Activated naive CD4-positive, alpha-beta T cell treated with anti-CD3 and anti-CD28 coated beads, Interleukin-2, amount 50 U/mL, for 24 hours (primary cell): Measurements from ENCODE around the gene COL1A1.

Source experiments
- H3K27ac Mint-ChIP-seq: one replicate; pipeline ENCODE4 v1.8.0; 2021; ENCODE audit warnings: mild to moderate bottlenecking, mixed read lengths
- H3K27me3 Mint-ChIP-seq: one replicate; pipeline ENCODE4 v1.8.0; 2021; ENCODE audit warnings: mixed read lengths
- H3K36me3 Mint-ChIP-seq: one replicate; pipeline ENCODE4 v1.8.0; 2021; ENCODE audit warnings: mixed read lengths
- H3K4me1 Mint-ChIP-seq: one replicate; pipeline ENCODE4 v1.8.0; 2021; ENCODE audit warnings: mixed read lengths
- H3K4me3 Mint-ChIP-seq: one replicate; pipeline ENCODE4 v1.8.0; 2021; ENCODE audit warnings: mild to moderate bottlenecking, mixed read lengths
- H3K9me3 Mint-ChIP-seq: one replicate; pipeline ENCODE4 v1.8.0; 2021; ENCODE audit warnings: mixed read lengths

COL1A1 gene

GRCh38 chr17:50218771-50219315, 17.4 kb upstream of the COL1A1 start:
- no peak overlapping the region for H3K4me3 Mint-ChIP-seq
- H3K9me3 Mint-ChIP-seq = no peaks in the 10 kb centered on the region
- H3K27ac Mint-ChIP-seq = no peak overlapping the region
- H3K4me1 Mint-ChIP-seq = peaks cover 5% of the 10 kb centered on the region
- no peaks in the 10 kb centered on the region for H3K27me3 Mint-ChIP-seq
- no peaks in the 10 kb centered on the region for H3K36me3 Mint-ChIP-seq

GRCh38 chr17:50218071-50218759, 16.8 kb upstream of the COL1A1 start:
- Mint-ChIP-seq H3K36me3 (no peaks in the 10 kb centered on the region), H3K4me3 (no peak overlapping the region), H3K9me3 (no peaks in the 10 kb centered on the region), H3K27ac (no peak overlapping the region), H3K27me3 (no peaks in the 10 kb centered on the region), H3K4me1 (peaks cover 6% of the 10 kb centered on the region)

- H3K4me1 Mint-ChIP-seq = peaks cover 10% of the 10 kb centered on the region
- H3K27me3 Mint-ChIP-seq = no peaks in the 10 kb centered on the region
- no peaks in the 10 kb centered on the region for H3K9me3 Mint-ChIP-seq
- no peak overlapping the region for H3K4me3 Mint-ChIP-seq
- no peaks in the 10 kb centered on the region for H3K36me3 Mint-ChIP-seq
- H3K27ac Mint-ChIP-seq = no peak overlapping the region
These were observed 16.2 kb upstream of the COL1A1 start for GRCh38 chr17:50217591-50217990.

- no peak overlapping the region for H3K27ac Mint-ChIP-seq
- H3K36me3 Mint-ChIP-seq = no peaks in the 10 kb centered on the region
- H3K4me1 Mint-ChIP-seq = peaks cover 5% of the 10 kb centered on the region
- H3K27me3 Mint-ChIP-seq = peaks cover 3% of the 10 kb centered on the region
- H3K9me3 Mint-ChIP-seq = no peaks in the 10 kb centered on the region
- H3K4me3 Mint-ChIP-seq = no peak overlapping the region
These were observed 13.7 kb upstream of the COL1A1 start for GRCh38 chr17:50214976-50215760.

- peak overlapping the region; percentile 15 for H3K4me3 Mint-ChIP-seq
- H3K27ac Mint-ChIP-seq = no peak overlapping the region
- peaks cover 5% of the 10 kb centered on the region for H3K4me1 Mint-ChIP-seq
- H3K9me3 Mint-ChIP-seq = no peaks in the 10 kb centered on the region
- peaks cover 7% of the 10 kb centered on the region for H3K27me3 Mint-ChIP-seq
- no peaks in the 10 kb centered on the region for H3K36me3 Mint-ChIP-seq
These were observed 11.9 kb upstream of the COL1A1 start for GRCh38 chr17:50213026-50214022.

- Mint-ChIP-seq H3K36me3 (no peaks in the 10 kb centered on the region), H3K27ac (no peak overlapping the region), H3K27me3 (peaks cover 12% of the 10 kb centered on the region), H3K4me3 (no peak overlapping the region), H3K9me3 (no peaks in the 10 kb centered on the region), H3K4me1 (peaks cover 5% of the 10 kb centered on the region)
These were observed 10.9 kb upstream of the COL1A1 start for GRCh38 chr17:50212121-50212843.

GRCh38 chr17:50211249-50212120, 10.1 kb upstream of the COL1A1 start:
- Mint-ChIP-seq H3K27me3 (peaks cover 18% of the 10 kb centered on the region), H3K27ac (no peak overlapping the region), H3K4me1 (peaks cover 5% of the 10 kb centered on the region), H3K36me3 (no peaks in the 10 kb centered on the region), H3K9me3 (no peaks in the 10 kb centered on the region), H3K4me3 (no peak overlapping the region)

GRCh38 chr17:50210240-50211225, 9.1 kb upstream of the COL1A1 start:
- no peaks in the 10 kb centered on the region for H3K36me3 Mint-ChIP-seq

GRCh38 chr17:50209472-50210239, 8.2 kb upstream of the COL1A1 start:
- Mint-ChIP-seq H3K9me3 (no peaks in the 10 kb centered on the region), H3K4me1 (peaks cover 5% of the 10 kb centered on the region), H3K36me3 (no peaks in the 10 kb centered on the region), H3K27ac (no peak overlapping the region), H3K27me3 (peaks cover 29% of the 10 kb centered on the region), H3K4me3 (no peak overlapping the region)

More at GRCh38 chr17:50210240-50211225, 9.1 kb upstream of the COL1A1 start:
- Mint-ChIP-seq H3K27me3 (peaks cover 24% of the 10 kb centered on the region), H3K4me3 (no peak overlapping the region), H3K4me1 (peaks cover 5% of the 10 kb centered on the region), H3K27ac (no peak overlapping the region), H3K9me3 (no peaks in the 10 kb centered on the region)

- H3K27me3 Mint-ChIP-seq = peaks cover 29% of the 10 kb centered on the region
- H3K36me3 Mint-ChIP-seq = no peaks in the 10 kb centered on the region
- no peaks in the 10 kb centered on the region for H3K9me3 Mint-ChIP-seq
- H3K4me1 Mint-ChIP-seq = peaks cover 5% of the 10 kb centered on the region
- H3K27ac Mint-ChIP-seq = no peak overlapping the region
- H3K4me3 Mint-ChIP-seq = no peak overlapping the region
These were observed 7.7 kb upstream of the COL1A1 start for GRCh38 chr17:50209133-50209471.

GRCh38 chr17:50208611-50209061, 7.2 kb upstream of the COL1A1 start:
- Mint-ChIP-seq H3K27me3 (peaks cover 32% of the 10 kb centered on the region), H3K4me1 (peaks cover 5% of the 10 kb centered on the region), H3K9me3 (no peaks in the 10 kb centered on the region), H3K36me3 (no peaks in the 10 kb centered on the region), H3K27ac (no peak overlapping the region), H3K4me3 (no peak overlapping the region)

GRCh38 chr17:50207792-50208567, 6.5 kb upstream of the COL1A1 start:
- peaks cover 33% of the 10 kb centered on the region for H3K27me3 Mint-ChIP-seq
- peaks cover 1% of the 10 kb centered on the region for H3K4me1 Mint-ChIP-seq
- H3K9me3 Mint-ChIP-seq = no peaks in the 10 kb centered on the region
- H3K4me3 Mint-ChIP-seq = no peak overlapping the region
- H3K27ac Mint-ChIP-seq = no peak overlapping the region
- H3K36me3 Mint-ChIP-seq = no peaks in the 10 kb centered on the region
